Measurements from ENCODE around the gene MATN1. TPM values are rescaled to one million over a fixed set of nuclear protein-coding genes. Genes with fewer than 3 reads are reported as not detected.

Gene MATN1
- total RNA-seq, 2 experiments from 2014 or later: 0.34 TPM; not detected in 1

GRCh38 chr1:30666756-30667273 is 56.6 kb downstream of the MATN1 start:
- ChIA-PET POLR2A (no interaction called here), CTCF (no interaction called here)
- no peak overlapping the region for H3K27ac Mint-ChIP-seq
- no peak for DNase-seq
- no peaks in the 10 kb centered on the region for H3K4me1 Mint-ChIP-seq (ENCODE audit: low read depth)
- no peaks in the 10 kb centered on the region for H3K27me3 Mint-ChIP-seq
- no peak overlapping the region for H3K4me3 Mint-ChIP-seq
- no peaks in the 10 kb centered on the region for H3K36me3 Mint-ChIP-seq
- H3K9me3 Mint-ChIP-seq: no peaks in the 10 kb centered on the region
- intact Hi-C loops (cut with micrococcal nuclease): no loop called here

GRCh38 chr1:30665216-30666010 is 58.0 kb downstream of the MATN1 start:
- H3K9me3 Mint-ChIP-seq: no peaks in the 10 kb centered on the region
- ChIA-PET CTCF (no interaction called here), POLR2A (no interaction called here)
- H3K27ac Mint-ChIP-seq: no peak overlapping the region
- H3K36me3 Mint-ChIP-seq: no peaks in the 10 kb centered on the region
- no peaks in the 10 kb centered on the region for H3K4me1 Mint-ChIP-seq (ENCODE audit: low read depth)
- intact Hi-C loops (cut with micrococcal nuclease): no loop called here
- H3K4me3 Mint-ChIP-seq: no peak overlapping the region
- no peaks in the 10 kb centered on the region for H3K27me3 Mint-ChIP-seq
- DNase-seq: no peak

- no peaks in the 10 kb centered on the region for H3K9me3 Mint-ChIP-seq
- intact Hi-C loops (cut with micrococcal nuclease): no loop called here
Measured at GRCh38 chr1:30664103-30664755, 59.2 kb downstream of the MATN1 start.

GRCh38 chr1:30663596-30664091 is 59.7 kb downstream of the MATN1 start:
- Mint-ChIP-seq H3K36me3 (no peaks in the 10 kb centered on the region), H3K27ac (no peak overlapping the region), H3K4me3 (no peak overlapping the region), H3K27me3 (peaks cover 6% of the 10 kb centered on the region), H3K9me3 (no peaks in the 10 kb centered on the region), H3K4me1 (ENCODE audit: low read depth) (no peaks in the 10 kb centered on the region)
- CTCF ChIA-PET: no interaction called here
- intact Hi-C loops (cut with micrococcal nuclease): no loop called here
- POLR2A ChIA-PET: no interaction called here
- no peak for DNase-seq

More at GRCh38 chr1:30664103-30664755, 59.2 kb downstream of the MATN1 start:
- no peak for DNase-seq
- CTCF ChIA-PET: no interaction called here
- Mint-ChIP-seq H3K36me3 (no peaks in the 10 kb centered on the region), H3K27ac (no peak overlapping the region), H3K4me3 (no peak overlapping the region), H3K4me1 (ENCODE audit: low read depth) (no peaks in the 10 kb centered on the region), H3K27me3 (no peaks in the 10 kb centered on the region)
- POLR2A ChIA-PET: no interaction called here

GRCh38 chr1:30662291-30662840 is 61.0 kb downstream of the MATN1 start:
- ChIA-PET CTCF (no interaction called here), POLR2A (no interaction called here)
- Mint-ChIP-seq H3K4me1 (ENCODE audit: low read depth) (no peaks in the 10 kb centered on the region), H3K36me3 (no peaks in the 10 kb centered on the region), H3K9me3 (no peaks in the 10 kb centered on the region), H3K27ac (no peak overlapping the region), H3K4me3 (no peak overlapping the region), H3K27me3 (peaks cover 10% of the 10 kb centered on the region)
- no peak for DNase-seq
- intact Hi-C loops (cut with micrococcal nuclease): no loop called here

- CTCF ChIA-PET: no interaction called here
Measured at GRCh38 chr1:30661311-30661710, 62.1 kb downstream of the MATN1 start.

More at GRCh38 chr1:30661311-30661710, 62.1 kb downstream of the MATN1 start:
- Mint-ChIP-seq H3K4me3 (no peak overlapping the region), H3K4me1 (ENCODE audit: low read depth) (no peaks in the 10 kb centered on the region), H3K36me3 (no peaks in the 10 kb centered on the region), H3K27me3 (peaks cover 10% of the 10 kb centered on the region), H3K27ac (no peak overlapping the region), H3K9me3 (no peaks in the 10 kb centered on the region)
- intact Hi-C loops (cut with micrococcal nuclease): no loop called here
- POLR2A ChIA-PET: no interaction called here
- DNase-seq: no peak

Small RNA genes lying within 50 kb of the gene (microRNA-seq; reads per million reads assigned to microRNA genes)
- 4.7 reads per million, percentile 12 among the genes with 10 or more reads in this experiment for gene MIR4420 (ENCODE audit: borderline microRNAs expressed, borderline number of aligned reads, borderline replicate concordance)

Other genes starting within 250 kb of the MATN1 start
- gene LAPTM5, start 34.2 kb upstream of the MATN1 start, total RNA-seq: 100 to 1,000 TPM; 190 to 196 TPM
- gene SDC3, start 185.2 kb upstream of the MATN1 start, total RNA-seq: under 1 TPM; 0.12 to 0.17 TPM